ENCODE results near the gene RASGRP3.

The RASGRP3 gene

GRCh38 chr2:33476131-33476792 is at the start of gene RASGRP3:
RASGRP3 (plus strand) TSS chr2:33476649; CDS start chr2:33515137, 38,488 bp downstream.
- TF ChIP-seq, protein P1, sequence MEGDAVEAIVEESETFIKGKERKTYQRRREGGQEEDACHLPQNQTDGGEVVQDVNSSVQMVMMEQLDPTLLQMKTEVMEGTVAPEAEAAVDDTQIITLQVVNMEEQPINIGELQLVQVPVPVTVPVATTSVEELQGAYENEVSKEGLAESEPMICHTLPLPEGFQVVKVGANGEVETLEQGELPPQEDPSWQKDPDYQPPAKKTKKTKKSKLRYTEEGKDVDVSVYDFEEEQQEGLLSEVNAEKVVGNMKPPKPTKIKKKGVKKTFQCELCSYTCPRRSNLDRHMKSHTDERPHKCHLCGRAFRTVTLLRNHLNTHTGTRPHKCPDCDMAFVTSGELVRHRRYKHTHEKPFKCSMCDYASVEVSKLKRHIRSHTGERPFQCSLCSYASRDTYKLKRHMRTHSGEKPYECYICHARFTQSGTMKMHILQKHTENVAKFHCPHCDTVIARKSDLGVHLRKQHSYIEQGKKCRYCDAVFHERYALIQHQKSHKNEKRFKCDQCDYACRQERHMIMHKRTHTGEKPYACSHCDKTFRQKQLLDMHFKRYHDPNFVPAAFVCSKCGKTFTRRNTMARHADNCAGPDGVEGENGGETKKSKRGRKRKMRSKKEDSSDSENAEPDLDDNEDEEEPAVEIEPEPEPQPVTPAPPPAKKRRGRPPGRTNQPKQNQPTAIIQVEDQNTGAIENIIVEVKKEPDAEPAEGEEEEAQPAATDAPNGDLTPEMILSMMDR (IDR thresholded peaks at IDR 0.05) = no peak
- no peaks in the 10 kb centered on the region for H3K9me3 ChIP-seq (ENCODE audit: control insufficient read depth, low read length)
- H2AFZ ChIP-seq = peak within 1 kb of the TSS; percentile 99
- peaks cover 24% of the 10 kb centered on the region for H3K4me1 ChIP-seq
- H3K4me2 ChIP-seq (ENCODE audit: low read length) = peak within 1 kb of the TSS; percentile 78
- peak within 1 kb of the TSS; percentile 60 for H3K4me3 ChIP-seq (ENCODE audit: low read depth, low read length)
- peak within 1 kb of the TSS; percentile 100 for H3K27ac ChIP-seq
- no peaks in the 10 kb centered on the region for H3K27me3 ChIP-seq (ENCODE audit: control insufficient read depth, insufficient read depth, low read length)
- no peaks in the 10 kb centered on the region for H3K36me3 ChIP-seq (ENCODE audit: control insufficient read depth, insufficient read depth, low read length)
- peak within 1 kb of the TSS; percentile 75 for H3K9ac ChIP-seq
- H3K79me2 ChIP-seq = peaks cover 4% of the 10 kb centered on the region

DNA sequence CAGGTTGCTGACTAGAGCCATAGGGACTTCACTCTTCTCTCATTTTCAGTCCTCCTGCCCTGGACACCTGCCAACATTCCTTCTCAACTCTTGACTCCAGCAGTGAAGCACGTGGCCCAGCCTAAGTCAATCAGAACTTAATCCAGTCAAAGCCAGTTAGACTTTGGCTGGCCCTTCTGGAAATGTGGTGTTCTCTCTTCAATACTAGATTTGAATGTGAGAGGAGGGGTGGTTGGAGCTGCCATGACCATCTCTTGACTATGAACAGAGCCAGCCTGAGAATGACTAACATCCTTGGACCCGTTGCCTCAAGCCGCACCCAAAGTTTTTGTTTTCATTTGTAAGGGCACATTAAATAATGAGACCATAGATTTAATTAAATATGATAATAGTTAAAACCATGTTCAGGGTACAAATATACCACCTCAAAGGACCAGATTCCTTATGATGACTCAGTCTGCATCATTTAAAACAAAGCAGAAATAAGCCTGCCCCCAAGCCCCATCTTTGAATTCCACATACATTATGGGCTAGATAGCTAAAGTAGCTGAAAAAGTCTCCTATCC is 49.7 kb upstream of the RASGRP3 start:
- H2AFZ ChIP-seq = no peak overlapping the region

DNA sequence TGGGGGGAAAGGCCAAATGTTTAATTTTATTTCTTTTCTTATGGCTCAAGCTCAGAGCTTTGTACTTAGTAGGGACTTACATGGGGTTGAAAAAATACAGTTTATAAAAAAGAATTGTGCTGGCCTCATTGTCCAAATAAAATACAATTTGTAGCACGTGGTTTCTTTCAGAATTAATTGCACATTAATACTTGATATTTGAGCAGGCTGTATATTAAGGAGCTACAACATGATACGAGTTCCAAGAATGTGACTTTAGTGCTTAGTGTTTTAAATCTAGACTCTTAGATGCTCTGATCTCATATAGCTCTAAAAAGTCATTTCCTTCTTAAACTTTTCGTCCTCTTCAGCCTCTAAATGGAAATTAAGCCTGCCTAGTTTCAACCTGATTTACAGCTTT is 46.4 kb upstream of the RASGRP3 start:
- Histone ChIP-seq H3K9me3 (ENCODE audit: control insufficient read depth, low read length) (no peaks in the 10 kb centered on the region), H3K9ac (no peak overlapping the region), H3K79me2 (no peaks in the 10 kb centered on the region), H3K27me3 (ENCODE audit: control insufficient read depth, insufficient read depth, low read length) (no peaks in the 10 kb centered on the region), H3K4me1 (no peaks in the 10 kb centered on the region), H2AFZ (no peak overlapping the region), H3K27ac (no peak overlapping the region), H3K4me3 (ENCODE audit: low read depth, low read length) (no peak overlapping the region), H3K36me3 (ENCODE audit: control insufficient read depth, insufficient read depth, low read length) (no peaks in the 10 kb centered on the region), H3K4me2 (ENCODE audit: low read length) (no peak overlapping the region)
- TF ChIP-seq, protein P1 (IDR thresholded peaks at IDR 0.05) = no peak

More for the DNA sequence above, 49.7 kb upstream of the RASGRP3 start:
- Histone ChIP-seq H3K4me1 (no peaks in the 10 kb centered on the region), H3K27ac (no peak overlapping the region), H3K27me3 (ENCODE audit: control insufficient read depth, insufficient read depth, low read length) (no peaks in the 10 kb centered on the region), H3K4me2 (ENCODE audit: low read length) (no peak overlapping the region), H3K9ac (no peak overlapping the region), H3K4me3 (ENCODE audit: low read depth, low read length) (no peak overlapping the region), H3K79me2 (no peaks in the 10 kb centered on the region), H3K9me3 (ENCODE audit: control insufficient read depth, low read length) (no peaks in the 10 kb centered on the region), H3K36me3 (ENCODE audit: control insufficient read depth, insufficient read depth, low read length) (no peaks in the 10 kb centered on the region)
- TF ChIP-seq, protein P1 (IDR thresholded peaks at IDR 0.05) = no peak

GRCh38 chr2:33430856-33431255 is 45.6 kb upstream of the RASGRP3 start:
- TF ChIP-seq, protein P1 (IDR thresholded peaks at IDR 0.05) = no peak
- Histone ChIP-seq H3K27me3 (ENCODE audit: control insufficient read depth, insufficient read depth, low read length) (no peaks in the 10 kb centered on the region), H3K36me3 (ENCODE audit: control insufficient read depth, insufficient read depth, low read length) (no peaks in the 10 kb centered on the region), H3K4me3 (ENCODE audit: low read depth, low read length) (no peak overlapping the region), H3K4me2 (ENCODE audit: low read length) (no peak overlapping the region), H3K4me1 (no peaks in the 10 kb centered on the region), H3K9ac (no peak overlapping the region), H3K27ac (no peak overlapping the region), H2AFZ (no peak overlapping the region), H3K79me2 (no peaks in the 10 kb centered on the region), H3K9me3 (ENCODE audit: control insufficient read depth, low read length) (no peaks in the 10 kb centered on the region)

GRCh38 chr2:33432871-33433270 is 43.6 kb upstream of the RASGRP3 start:
- Histone ChIP-seq H3K4me3 (ENCODE audit: low read depth, low read length) (no peak overlapping the region), H3K79me2 (no peaks in the 10 kb centered on the region), H3K9me3 (ENCODE audit: control insufficient read depth, low read length) (no peaks in the 10 kb centered on the region), H3K9ac (no peak overlapping the region), H3K36me3 (ENCODE audit: control insufficient read depth, insufficient read depth, low read length) (no peaks in the 10 kb centered on the region), H3K4me2 (ENCODE audit: low read length) (no peak overlapping the region), H2AFZ (no peak overlapping the region), H3K27ac (no peak overlapping the region), H3K27me3 (ENCODE audit: control insufficient read depth, insufficient read depth, low read length) (no peaks in the 10 kb centered on the region), H3K4me1 (no peaks in the 10 kb centered on the region)
- TF ChIP-seq, protein P1 (IDR thresholded peaks at IDR 0.05) = no peak

All from parathyroid adenoma (tissue), 2 donors.